OCI-LY3 (cell line): ENCODE results near the gene OTOGL.

Experiments
- H2AFZ ChIP-seq: fragments of 200-600, 300-600 bp; shearing (Covaris generic); 2 replicates; pipeline ENCODE4 v1.6.0; 2014; ENCODE audit warnings: antibody characterized with exemption, low read depth, low read length
- H3K27ac ChIP-seq: fragments of 200-600, 300-600 bp; sonication (generic); 2 replicates; pipeline ENCODE4 v1.5.1; 2014; ENCODE audit warnings: mild to moderate bottlenecking, low read length, moderate library complexity, mixed read lengths
- H3K27me3 ChIP-seq: fragments of 200-600, 300-600 bp; sonication (generic); 2 replicates; pipeline ENCODE4 v1.6.1; 2014; ENCODE audit warnings: low read depth, low read length, mixed read lengths
- H3K36me3 ChIP-seq: fragments of 200-600, 300-600 bp; sonication (generic); replicated peaks from 2 replicates; pipeline ENCODE3; 2014; ENCODE audit warnings: low read depth, low read length, mixed read lengths
- H3K4me1 ChIP-seq: fragments of 300-600, 200-600 bp; sonication (generic); 2 replicates; pipeline ENCODE4 v1.6.1; 2014; ENCODE audit warnings: low read length, mixed read lengths
- H3K4me2 ChIP-seq: fragments of 200-600, 300-600 bp; sonication (generic); 2 replicates; pipeline ENCODE4 v1.6.1; 2014; ENCODE audit warnings: low read length, mixed read lengths
- H3K4me3 ChIP-seq: fragments of 300-600, 200-600 bp; sonication (generic); 2 replicates; pipeline ENCODE4 v1.5.1; 2014; ENCODE audit warnings: antibody characterized with exemption, mild to moderate bottlenecking, low read length, moderate library complexity
- H3K79me2 ChIP-seq: fragments of 300-600, 200-600 bp; shearing (Covaris generic); 2 replicates; pipeline ENCODE4 v1.6.1; 2014; ENCODE audit warnings: mild to moderate bottlenecking, low read length, mixed read lengths
- H3K9ac ChIP-seq: fragments of 300-600, 200-600 bp; shearing (Covaris generic); 2 replicates; pipeline ENCODE4 v1.6.0; 2014; ENCODE audit warnings: mild to moderate bottlenecking, low read length, moderate library complexity
- H3K9me3 ChIP-seq: fragments of 200-600, 300-600 bp; shearing (Covaris generic); 2 replicates; pipeline ENCODE4 v1.6.1; 2014; ENCODE audit warnings: low read length, mixed read lengths; ENCODE audit not compliant: insufficient read depth
- H4K20me1 ChIP-seq: fragments of 200-600, 300-600 bp; sonication (generic); 2 replicates; pipeline ENCODE4 v1.6.1; 2016; ENCODE audit warnings: low read length, mixed read lengths; ENCODE audit not compliant: insufficient read depth
- CTCF ChIP-seq: fragments of 200-600, 300-600 bp; sonication (generic); IDR thresholded peaks from 2 replicates; pipeline ENCODE4 v1.5.1; 2014; ENCODE audit warnings: antibody characterized with exemption, low read length, low read depth
- EZH2phosphoT487 ChIP-seq: fragments of 200-600 bp; shearing (Covaris generic); IDR thresholded peaks from 2 replicates; pipeline ENCODE4 v1.6.1; 2018; ENCODE audit warnings: antibody characterized with exemption, mixed run types, low read depth

The OTOGL gene

DNA sequence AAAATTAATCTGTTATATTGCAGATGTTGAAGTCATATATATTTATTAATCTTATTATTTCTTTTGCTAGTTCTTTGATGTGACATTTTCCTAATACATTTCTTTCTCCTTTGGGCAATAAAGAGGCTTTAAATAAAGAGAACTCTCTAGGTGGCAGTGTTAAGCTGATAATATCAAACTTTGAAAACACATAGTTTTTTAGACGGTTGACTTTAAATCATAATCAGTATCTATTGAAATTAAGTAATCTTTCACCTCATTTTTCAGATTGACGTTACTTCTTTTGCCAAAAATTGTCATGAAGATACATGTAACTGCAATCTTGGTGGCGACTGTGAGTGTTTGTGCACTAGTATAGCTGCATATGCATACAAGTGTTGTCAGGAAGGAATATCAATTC, 213.9 kb downstream of the OTOGL start:
- H3K4me3 ChIP-seq = no peak overlapping the region
- peak overlapping the region; percentile 33 for H3K4me2 ChIP-seq
- H3K9me3 ChIP-seq = no peaks in the 10 kb centered on the region
- H4K20me1 ChIP-seq = no peaks in the 10 kb centered on the region
- peak overlapping the region; percentile 42; the same call in 1 of the 2 replicates for H2AFZ ChIP-seq
- H3K27me3 ChIP-seq = no peaks in the 10 kb centered on the region
- no peak overlapping the region for H3K27ac ChIP-seq
- no peaks in the 10 kb centered on the region for H3K79me2 ChIP-seq
- no peaks in the 10 kb centered on the region for H3K36me3 ChIP-seq
- TF ChIP-seq CTCF (peak; percentile 49), EZH2phosphoT487 (no peak)
- H3K9ac ChIP-seq = no peak overlapping the region
- no peaks in the 10 kb centered on the region for H3K4me1 ChIP-seq

- no peak overlapping the region for H2AFZ ChIP-seq
- no peaks in the 10 kb centered on the region for H3K36me3 ChIP-seq
- TF ChIP-seq EZH2phosphoT487 (no peak), CTCF (no peak)
Measured at GRCh38 chr12:80314741-80315140, 215.4 kb downstream of the OTOGL start.

GRCh38 chr12:80316222-80316621, 216.9 kb downstream of the OTOGL start:
- Histone ChIP-seq H3K9me3 (no peaks in the 10 kb centered on the region), H3K79me2 (no peaks in the 10 kb centered on the region), H3K9ac (no peak overlapping the region), H3K27me3 (no peaks in the 10 kb centered on the region), H3K36me3 (no peaks in the 10 kb centered on the region), H3K4me1 (no peaks in the 10 kb centered on the region), H3K4me2 (no peak overlapping the region), H3K27ac (no peak overlapping the region), H3K4me3 (no peak overlapping the region), H4K20me1 (no peaks in the 10 kb centered on the region), H2AFZ (no peak overlapping the region)
- TF ChIP-seq EZH2phosphoT487 = no peak
- TF ChIP-seq CTCF = no peak

More at GRCh38 chr12:80314741-80315140, 215.4 kb downstream of the OTOGL start:
- Histone ChIP-seq H3K4me1 (no peaks in the 10 kb centered on the region), H3K9ac (no peak overlapping the region), H3K4me2 (no peak overlapping the region), H3K4me3 (no peak overlapping the region), H4K20me1 (no peaks in the 10 kb centered on the region), H3K79me2 (no peaks in the 10 kb centered on the region), H3K27ac (no peak overlapping the region), H3K9me3 (no peaks in the 10 kb centered on the region), H3K27me3 (no peaks in the 10 kb centered on the region)

DNA sequence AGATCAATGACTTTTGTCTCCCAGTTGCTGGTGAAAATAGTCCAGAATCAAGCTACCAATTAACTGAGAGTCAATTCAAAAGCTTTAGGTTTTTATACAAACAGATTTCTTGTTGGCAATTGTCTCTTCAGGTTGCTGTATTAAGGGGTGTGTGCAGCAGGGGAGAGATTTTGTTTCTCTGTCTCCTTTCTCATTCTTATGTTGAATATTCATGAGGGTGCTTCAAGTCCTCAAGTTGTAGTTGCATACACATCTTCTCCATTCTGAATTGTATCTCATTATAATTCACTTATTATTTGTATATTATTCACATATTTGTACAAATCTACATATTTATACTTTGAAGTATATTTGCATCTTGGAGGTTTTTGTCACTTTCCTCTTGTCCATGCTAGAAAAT, 218.0 kb downstream of the OTOGL start:
- H3K4me3 ChIP-seq = no peak overlapping the region
- no peak for TF ChIP-seq CTCF
- TF ChIP-seq EZH2phosphoT487 = no peak
- no peaks in the 10 kb centered on the region for H3K36me3 ChIP-seq
- no peaks in the 10 kb centered on the region for H3K79me2 ChIP-seq
- H3K4me2 ChIP-seq = no peak overlapping the region
- no peak overlapping the region for H2AFZ ChIP-seq
- H4K20me1 ChIP-seq = no peaks in the 10 kb centered on the region
- H3K27me3 ChIP-seq = no peaks in the 10 kb centered on the region
- H3K27ac ChIP-seq = no peak overlapping the region
- no peaks in the 10 kb centered on the region for H3K4me1 ChIP-seq
- no peak overlapping the region for H3K9ac ChIP-seq
- H3K9me3 ChIP-seq = no peaks in the 10 kb centered on the region
